ENCODE data around the gene ASTN2.

DNA sequence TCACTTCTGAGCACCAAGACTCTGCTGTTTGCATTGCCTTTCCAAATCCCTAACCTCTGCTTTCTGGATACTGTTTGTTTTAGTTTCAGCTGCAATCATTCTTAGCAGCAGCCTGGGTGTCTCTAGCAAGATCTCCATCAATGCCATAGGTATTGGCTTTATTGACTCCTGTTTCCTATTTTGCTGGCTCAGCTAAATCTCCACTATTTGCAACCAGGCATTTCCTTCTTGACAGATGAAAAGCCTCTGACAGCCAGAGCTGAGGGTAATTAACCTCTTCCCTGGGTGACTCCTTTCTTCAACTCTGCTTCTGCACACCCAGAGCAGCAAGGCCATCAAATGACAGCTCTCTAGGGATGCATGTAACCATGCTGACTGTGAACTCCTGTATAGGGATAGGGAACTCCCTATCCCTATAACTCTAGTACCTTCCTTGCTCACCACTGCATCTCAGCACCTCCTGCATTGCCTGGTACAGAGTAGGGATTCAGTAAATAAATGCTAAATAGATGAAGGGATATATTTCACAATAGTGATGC is 434.2 kb downstream of the ASTN2 start:
- TF ChIP-seq CTCF (conservative IDR thresholded peaks at IDR 0.05; ENCODE audit: low read depth in 2 of 2) (no peak), POLR2AphosphoS5 (IDR thresholded peaks at IDR 0.05; ENCODE audit: low read depth) (no peak), ZNF114 (CRISPR knock-in tag; IDR thresholded peaks at IDR 0.05) (no peak)

All from GM23338 (cell line).